GM19193 (cell line): Measurements from ENCODE around the gene CSNK2A3.

Experiments
- POLR2A ChIP-seq: IDR thresholded peaks from 4 replicates; pipeline ENCODE4 v1.6.1; 2011; ENCODE audit not compliant: insufficient read depth, insufficient read length; ENCODE audit errors: extremely low read depth

CSNK2A3 gene

DNA sequence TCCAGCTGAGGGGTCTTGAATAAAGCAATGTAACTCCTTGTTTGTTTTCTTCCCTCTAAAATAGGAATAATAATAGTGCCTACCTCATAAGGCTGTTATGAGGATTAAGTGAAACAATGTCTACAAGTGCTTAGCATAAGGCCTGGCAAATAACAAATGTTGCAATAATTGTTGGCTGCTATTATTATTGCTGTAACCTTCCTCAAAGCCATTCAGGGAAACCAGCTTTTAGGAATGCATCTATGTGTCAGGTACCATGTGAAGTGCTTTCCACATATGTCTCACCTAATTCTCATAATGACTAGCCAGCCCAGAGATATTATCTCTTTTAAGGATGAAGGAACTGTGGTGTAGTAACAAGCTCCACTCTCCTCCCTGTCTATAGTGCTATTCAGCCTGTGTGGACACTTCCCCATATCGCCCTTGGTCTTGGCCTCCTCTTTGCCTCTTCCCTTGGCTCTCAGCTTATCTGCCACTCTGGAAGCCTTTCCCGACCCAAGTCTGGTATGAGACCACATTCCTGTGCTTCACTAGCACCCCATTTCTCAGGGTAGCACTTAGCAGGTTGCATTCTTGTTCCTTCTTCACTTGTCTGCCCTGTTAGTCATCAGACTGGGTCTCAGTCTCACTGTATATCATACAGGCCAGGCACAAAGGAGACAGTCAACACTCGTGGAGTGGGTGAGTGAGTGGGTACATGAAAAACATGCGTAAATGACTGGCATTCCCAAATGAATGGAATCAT is 23.8 kb downstream of the CSNK2A3 start:
- TF ChIP-seq POLR2A = no peak

DNA sequence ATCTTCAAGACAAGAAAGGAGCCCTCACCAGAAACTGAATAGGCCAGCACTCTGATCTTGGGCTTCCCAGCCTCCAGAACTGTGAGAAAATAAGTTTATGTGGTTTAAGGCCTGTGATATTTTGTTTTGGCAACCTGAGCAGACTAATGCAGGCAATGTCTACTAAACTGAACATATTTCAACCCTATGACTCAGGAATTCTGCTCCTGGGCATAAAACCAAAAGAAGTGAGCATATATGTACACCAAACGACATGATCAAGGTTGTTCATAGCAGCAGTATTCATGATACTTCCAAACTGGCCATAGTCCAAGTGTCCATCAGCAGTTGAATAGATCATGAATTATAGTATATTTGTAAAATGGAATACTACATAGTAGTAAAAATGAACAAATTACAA is 29.0 kb downstream of the CSNK2A3 start:
- no peak for TF ChIP-seq POLR2A

DNA sequence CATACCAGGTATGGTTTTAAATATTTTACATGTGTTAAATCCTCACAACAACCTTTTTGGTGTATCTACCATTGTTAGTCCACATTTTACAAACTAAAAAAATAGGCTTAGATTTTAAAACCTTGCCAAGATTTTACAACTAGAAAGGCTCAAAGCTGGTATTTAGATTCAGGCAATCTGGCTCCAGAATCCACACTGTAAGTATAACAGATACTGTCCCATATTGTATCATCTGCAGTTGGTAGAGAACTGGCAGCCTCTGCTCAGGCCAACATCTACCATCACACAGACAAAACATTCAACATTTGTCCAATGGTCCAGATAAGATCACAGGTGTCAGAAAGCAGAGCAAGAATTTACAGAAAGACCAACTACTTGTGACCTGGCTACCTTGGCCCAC is 30.9 kb downstream of the CSNK2A3 start:
- no peak for TF ChIP-seq POLR2A

DNA sequence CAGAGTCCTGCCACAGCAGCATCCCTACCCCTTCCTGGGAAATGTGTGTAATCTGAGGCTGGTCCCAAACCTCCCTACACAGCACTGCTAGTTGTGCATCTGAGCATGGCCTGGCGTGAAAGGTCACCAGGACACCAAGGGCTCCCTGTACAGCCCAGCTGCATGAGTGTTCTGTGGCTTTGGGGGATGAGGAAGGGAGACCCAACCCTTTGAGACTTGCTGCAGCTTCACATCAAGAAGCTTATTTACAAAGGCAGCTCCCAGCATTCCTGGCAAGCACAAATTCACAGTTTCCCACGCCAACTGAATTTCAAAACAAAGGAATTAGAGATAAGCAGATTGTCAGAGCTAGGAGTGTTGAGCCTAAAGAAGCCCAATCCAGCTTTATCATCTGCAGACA is 32.2 kb downstream of the CSNK2A3 start:
- no peak for TF ChIP-seq POLR2A

DNA sequence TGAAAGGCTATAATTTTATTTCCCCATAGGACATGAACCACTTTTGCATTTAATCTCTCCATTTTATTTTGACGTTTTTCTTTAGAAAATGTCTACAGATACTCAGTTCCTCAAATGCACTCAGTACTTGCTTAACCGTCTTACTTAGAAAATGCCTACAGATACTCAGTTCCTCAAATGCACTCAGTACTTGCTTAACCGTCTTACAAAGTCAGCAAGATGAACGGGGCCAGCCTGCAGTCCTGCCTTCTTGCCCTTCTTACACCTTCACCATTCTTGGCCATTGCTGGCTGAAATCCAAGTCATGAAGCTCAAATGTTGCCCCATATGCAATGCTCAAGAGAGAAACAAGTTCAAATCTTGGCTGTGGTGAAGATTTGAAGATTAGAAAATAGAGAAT is 34.1 kb downstream of the CSNK2A3 start:
- TF ChIP-seq POLR2A = no peak

DNA sequence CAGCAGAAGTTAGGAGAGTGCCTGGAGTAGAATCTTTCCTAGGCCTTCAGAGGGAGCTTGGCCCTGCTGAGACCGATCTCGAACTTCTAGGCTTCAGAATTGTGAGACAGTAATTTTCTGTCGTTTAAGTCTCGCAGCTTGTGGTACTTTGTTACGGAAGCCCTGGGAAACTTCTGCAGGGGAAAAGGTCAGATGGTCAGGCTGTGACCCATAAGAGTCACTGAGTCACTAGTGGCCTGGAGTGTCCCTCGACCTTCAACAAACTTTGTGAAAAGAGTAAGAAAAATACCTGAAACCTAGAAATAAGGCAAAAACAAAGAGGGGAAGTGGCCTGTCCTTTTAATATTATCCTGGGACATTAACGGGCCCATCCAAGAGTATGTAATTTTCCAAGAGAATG is 34.6 kb downstream of the CSNK2A3 start:
- TF ChIP-seq POLR2A = no peak

DNA sequence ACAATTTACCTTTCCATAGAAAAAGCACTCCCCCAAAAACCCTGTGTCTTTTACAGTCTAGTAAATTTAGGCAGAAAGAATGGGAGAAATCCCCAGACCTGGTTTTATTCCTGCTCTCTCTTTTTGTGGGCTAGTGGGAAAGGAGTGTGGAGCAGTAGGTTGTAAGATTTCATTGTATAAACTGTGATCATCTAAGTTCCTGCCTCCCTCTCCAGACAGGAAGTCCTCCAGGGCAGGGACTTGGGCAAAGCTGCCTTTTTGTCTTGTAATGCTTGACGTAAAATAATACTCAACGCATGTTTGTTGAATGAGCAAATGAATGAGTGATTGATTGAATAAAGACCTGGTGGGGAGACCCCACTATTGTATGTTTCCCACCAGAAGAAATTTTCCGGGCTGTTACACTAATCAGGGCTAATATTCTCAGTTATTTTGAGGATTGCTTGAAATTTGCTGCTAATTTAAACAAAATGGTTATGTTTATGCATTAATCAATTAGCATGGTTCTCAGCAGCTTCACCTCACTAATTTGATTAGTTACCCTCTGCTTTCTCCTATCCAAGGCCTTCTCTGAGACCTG is 36.3 kb downstream of the CSNK2A3 start:
- TF ChIP-seq POLR2A = no peak

DNA sequence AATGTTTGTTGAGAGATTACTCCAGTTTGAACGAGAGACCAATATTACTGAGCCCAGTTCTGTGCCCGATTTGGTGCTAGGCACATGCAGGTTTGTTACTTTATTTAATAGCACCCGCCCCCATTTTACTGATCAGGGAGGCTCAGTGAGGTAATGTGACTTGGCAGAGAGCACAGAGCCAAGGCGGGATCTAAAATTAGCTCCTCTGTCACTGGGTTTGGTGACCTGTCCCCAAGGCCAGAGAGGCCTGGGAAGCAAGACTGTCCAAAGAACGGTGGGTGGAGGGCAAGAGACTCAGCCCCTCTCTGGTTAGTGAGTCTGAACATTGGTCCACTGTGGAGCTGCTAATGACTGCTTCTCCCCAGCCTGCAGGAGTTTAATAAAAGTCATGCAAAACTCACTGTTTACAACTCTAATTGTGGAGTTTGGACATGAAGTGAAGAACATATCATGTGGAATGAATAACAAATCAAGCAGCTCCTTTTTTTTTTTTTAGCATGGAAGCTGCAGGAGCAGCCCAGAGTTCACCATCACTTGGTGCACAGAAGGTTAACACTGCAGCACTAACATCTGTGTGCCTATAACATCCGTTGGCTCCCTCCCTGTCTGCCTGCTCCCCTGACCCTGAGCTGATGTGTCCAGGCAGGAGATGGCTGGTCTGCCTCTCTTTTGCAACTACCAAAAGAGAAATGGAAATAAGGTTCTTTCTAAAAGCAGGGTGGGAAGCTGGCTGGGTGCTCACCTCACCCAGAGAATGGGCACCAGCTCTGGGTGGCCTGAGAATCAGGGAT is 39.0 kb downstream of the CSNK2A3 start:
- TF ChIP-seq POLR2A = no peak

DNA sequence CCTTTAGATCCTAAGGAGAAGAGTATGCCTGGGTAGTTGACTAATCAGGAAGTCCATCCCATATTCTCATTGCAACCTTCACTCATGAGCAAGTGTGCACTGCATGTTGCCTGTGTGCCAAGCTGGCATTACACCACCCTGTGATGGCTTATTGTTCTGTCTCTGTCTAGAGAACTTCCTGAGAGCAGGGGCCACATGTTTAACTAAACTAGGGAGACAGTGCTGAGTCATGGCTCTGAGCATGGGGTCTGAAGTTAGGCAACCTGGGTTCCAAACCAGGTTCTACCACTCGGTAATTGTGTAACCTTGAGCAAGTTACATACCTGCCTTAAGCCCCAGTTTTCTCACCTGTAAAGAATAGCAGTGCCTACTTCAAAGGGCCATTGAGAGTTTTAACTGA is 39.6 kb downstream of the CSNK2A3 start:
- no peak for TF ChIP-seq POLR2A

DNA sequence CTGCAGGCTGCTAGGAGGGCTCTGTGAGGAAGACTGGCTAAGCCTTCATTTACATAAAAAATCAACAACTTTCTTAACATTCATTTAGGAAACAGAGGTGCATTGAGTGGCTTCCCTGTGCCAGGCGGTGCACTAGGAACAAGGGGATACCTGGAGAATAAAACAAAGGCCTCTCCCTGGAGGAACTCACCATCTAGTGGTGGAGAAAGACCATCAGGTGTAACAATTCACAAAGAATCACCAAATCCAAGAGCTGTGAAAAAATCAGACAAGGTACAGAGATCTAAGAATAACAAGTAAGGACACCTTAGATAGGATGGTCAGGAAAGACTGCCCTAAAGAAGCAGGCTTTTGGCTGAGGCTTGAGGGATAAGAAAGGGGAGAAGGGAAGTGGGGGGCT is 40.3 kb downstream of the CSNK2A3 start:
- TF ChIP-seq POLR2A = no peak

DNA sequence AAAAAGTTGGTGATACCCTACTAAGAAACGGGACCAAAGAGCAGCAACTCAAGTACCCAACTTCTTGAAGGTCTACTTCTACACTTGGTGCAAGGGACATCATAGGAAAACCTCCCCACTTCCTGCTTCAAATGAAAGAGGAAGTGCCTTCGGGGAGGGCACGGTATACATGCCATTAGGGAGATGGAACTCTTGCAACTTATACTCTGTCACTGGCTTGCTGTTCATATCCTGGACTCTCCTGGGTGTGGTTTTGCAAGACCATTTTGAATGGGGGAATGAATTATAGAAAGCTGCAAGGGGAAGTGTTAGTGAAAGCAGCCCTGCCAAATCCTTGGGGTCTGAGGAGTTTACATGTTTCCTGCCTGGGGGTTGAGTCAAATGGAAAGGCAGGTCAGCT is 41.9 kb downstream of the CSNK2A3 start:
- no peak for TF ChIP-seq POLR2A

DNA sequence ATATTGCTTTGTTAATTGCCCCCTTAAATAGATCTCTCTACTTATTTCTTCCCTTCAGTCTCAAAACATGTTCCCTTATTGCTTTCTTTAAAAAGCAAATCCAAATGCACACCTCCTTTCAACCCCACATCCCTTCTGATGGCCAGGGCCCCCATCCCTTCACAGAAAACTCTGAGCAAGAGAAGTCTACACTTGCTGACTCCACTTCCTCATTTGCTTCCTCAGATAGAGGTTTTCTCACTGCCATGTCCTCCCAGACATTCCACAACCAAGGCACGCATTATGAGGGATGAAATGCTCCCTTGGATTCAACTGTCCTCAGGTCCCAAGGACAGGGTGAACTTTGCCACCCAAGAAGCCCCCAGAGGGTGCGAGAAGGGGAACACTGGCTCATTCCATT is 43.1 kb downstream of the CSNK2A3 start:
- no peak for TF ChIP-seq POLR2A

DNA sequence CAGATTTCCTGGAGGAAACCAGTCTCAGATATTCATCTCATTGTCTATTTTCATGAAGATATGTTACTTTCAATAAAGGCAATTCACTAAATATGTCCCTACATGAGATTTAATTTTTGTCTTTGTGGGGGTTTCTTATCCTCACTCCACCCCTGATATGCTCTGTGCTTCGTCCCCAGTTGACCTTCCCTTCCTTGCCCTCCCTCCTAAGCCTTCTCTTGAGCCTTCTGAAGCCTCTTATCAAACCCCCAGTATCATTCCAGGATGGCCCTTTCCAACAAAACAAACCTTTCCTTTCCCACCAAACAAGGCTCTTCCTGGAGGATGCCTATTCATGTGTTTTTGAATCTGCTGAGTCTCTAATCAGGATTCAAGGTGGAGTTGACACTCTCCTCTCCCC is 44.8 kb downstream of the CSNK2A3 start:
- no peak for TF ChIP-seq POLR2A

DNA sequence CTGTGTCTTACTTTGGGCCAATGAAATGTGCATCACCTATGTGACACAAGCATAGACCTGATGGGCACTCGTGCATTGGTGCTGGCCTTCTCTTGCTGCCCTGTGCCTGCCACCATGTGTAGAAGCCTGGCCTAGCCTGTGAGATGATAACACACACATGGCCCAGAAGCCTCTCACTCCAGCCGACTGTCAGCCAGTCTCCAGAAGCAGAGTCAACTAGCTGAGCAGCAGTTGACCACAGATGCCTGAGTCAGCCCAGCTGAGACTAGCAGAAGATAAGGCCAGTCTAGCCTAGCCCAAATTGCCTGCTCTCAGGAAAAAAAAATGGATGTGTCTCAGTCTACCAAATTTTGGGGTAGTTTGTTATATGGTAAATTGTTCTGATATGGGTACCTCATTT is 46.2 kb downstream of the CSNK2A3 start:
- no peak for TF ChIP-seq POLR2A

DNA sequence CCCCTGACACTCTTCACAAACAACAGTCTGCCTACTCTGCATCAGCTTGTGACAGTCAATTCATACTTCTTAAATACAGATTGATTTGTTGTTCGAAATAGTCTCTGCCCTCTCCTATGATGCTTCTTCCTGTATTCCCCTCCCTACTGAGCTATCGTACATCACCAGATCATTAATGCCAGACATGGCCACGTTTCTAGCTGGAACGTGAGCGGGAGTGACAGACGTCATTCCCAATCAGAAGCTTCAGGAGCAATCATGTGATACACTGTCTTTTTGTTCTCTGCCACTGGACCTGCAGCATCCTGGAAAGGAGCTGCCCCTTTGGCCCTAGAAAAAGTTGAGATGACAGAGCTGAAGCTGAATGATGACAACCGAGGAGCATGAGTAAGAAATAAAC is 48.5 kb downstream of the CSNK2A3 start:
- TF ChIP-seq POLR2A = no peak

DNA sequence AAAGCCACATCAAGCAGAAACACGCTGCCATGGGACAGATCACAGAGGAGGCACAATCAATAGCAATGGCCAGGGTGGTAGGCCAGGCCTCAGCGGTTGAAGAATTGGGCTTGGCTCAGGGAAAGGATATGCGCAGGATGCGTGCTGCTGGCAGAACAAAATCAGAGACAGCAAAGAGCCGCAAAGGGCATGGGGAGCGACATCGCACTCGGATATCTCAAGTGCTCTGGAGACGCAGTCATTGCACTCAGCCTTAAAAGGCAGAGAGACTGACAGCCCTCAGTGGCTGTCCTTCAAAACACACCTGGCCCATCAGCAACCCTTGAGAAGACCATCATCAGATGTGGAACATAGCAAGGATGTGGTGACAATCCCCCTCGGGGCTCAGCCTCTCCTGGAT is 50.5 kb downstream of the CSNK2A3 start:
- TF ChIP-seq POLR2A = no peak
